Fibroblast of mammary gland (primary cell): ENCODE results near the gene PEAK3.

Experiments
- DNase-seq: peaks from one replicate; pipeline ENCODE4 v3.0.0-alpha.2; 2010; ENCODE audit warnings: low read depth
- H3K4me3 ChIP-seq: 2 replicates; pipeline ENCODE4 v1.5.1; 2011; ENCODE audit warnings: low read depth, mild to moderate bottlenecking, low read length, moderate library complexity; ENCODE audit not compliant: control insufficient read depth
- CTCF ChIP-seq: conservative IDR thresholded peaks from 2 replicates; pipeline ENCODE4 v1.5.1; 2011; ENCODE audit warnings: low read depth, low read length, inconsistent platforms; ENCODE audit not compliant: control insufficient read depth, insufficient read depth

Gene PEAK3

GRCh38 chr19:2248136-2249009, 33.6 kb downstream of the PEAK3 start:
- DNase-seq = no peak
- TF ChIP-seq CTCF = no peak
- H3K4me3 ChIP-seq = no peak overlapping the region

GRCh38 chr19:2247433-2248101, 34.4 kb downstream of the PEAK3 start:
- no peak for DNase-seq
- TF ChIP-seq CTCF = no peak
- H3K4me3 ChIP-seq = no peak overlapping the region

- peak; percentile 73 for DNase-seq
- no peak overlapping the region for H3K4me3 ChIP-seq
- no peak for TF ChIP-seq CTCF
Observed at GRCh38 chr19:2246801-2247361, 35.1 kb downstream of the PEAK3 start.

- no peak for DNase-seq
- H3K4me3 ChIP-seq = no peak overlapping the region
- TF ChIP-seq CTCF = no peak
Observed at GRCh38 chr19:2246014-2246620, 35.9 kb downstream of the PEAK3 start.

GRCh38 chr19:2245273-2245672, 36.7 kb downstream of the PEAK3 start:
- no peak overlapping the region for H3K4me3 ChIP-seq
- TF ChIP-seq CTCF = no peak
- DNase-seq = no peak

- no peak for TF ChIP-seq CTCF
- H3K4me3 ChIP-seq = no peak overlapping the region
- DNase-seq = no peak
Observed at GRCh38 chr19:2244486-2244885, 37.5 kb downstream of the PEAK3 start.
